Naive thymus-derived CD4-positive, alpha-beta T cell (primary cell): ENCODE measurements around the gene POU6F2. TPM values are rescaled to one million over a fixed set of nuclear protein-coding genes. Genes with fewer than 3 reads are reported as not detected.

Source experiments
- ATAC-seq: fragments of 150-1000 bp; cut with Tn5 transposase; 2 replicates; pipeline ENCODE4 v1.10.0; 2021; ENCODE audit warnings: mild to moderate bottlenecking, moderate library complexity
- CTCF ChIA-PET: fragments of 350-600 bp; sonication (Branson Sonifier 250); formaldehyde crosslinking; loops from one replicate; lab custom pipeline; 2021; ENCODE audit warnings: antibody characterized with exemption; lab: Charles Lee
- POLR2A ChIA-PET: fragments of 350-600 bp; sonication (Branson Sonifier 250); formaldehyde crosslinking; loops from one replicate; lab custom pipeline; 2021; ENCODE audit warnings: antibody characterized with exemption, inconsistent platforms; lab: Charles Lee
- DNase-seq, 9 donors: peaks; one replicate each; pipeline versions ENCODE4 v3.0.0 to v3.0.0-alpha.2; 2020 to 2022; ENCODE audit warnings: mixed read lengths in 1 of 9
- H3K27ac ChIP-seq: one replicate; pipeline ENCODE4 v1.7.0; 2013; ENCODE audit warnings: mild to moderate bottlenecking, low read depth, low read length, moderate library complexity
- H3K27me3 ChIP-seq, 2 donors: one replicate each; pipeline ENCODE4 v1.7.0; 2013; ENCODE audit warnings: low read length in 2 of 2, mild to moderate bottlenecking in 2 of 2, moderate library complexity in 2 of 2; ENCODE audit not compliant: control insufficient read depth in 2 of 2, insufficient read depth in 2 of 2
- H3K36me3 ChIP-seq, 3 experiments: 1 replicate in 2 of 3; 2 replicates in 1 of 3; pipeline ENCODE4 v1.7.0; 2013; ENCODE audit warnings: low read length in 3 of 3, mild to moderate bottlenecking in 3 of 3, moderate library complexity in 1 of 3; ENCODE audit not compliant: insufficient read depth in 3 of 3, control insufficient read depth in 2 of 3
- H3K4me1 ChIP-seq, 2 donors: one replicate each; pipeline ENCODE4 v1.7.0; 2013; ENCODE audit warnings: low read length in 2 of 2, mild to moderate bottlenecking in 2 of 2, moderate library complexity in 1 of 2; ENCODE audit not compliant: control insufficient read depth in 2 of 2, insufficient read depth in 2 of 2
- H3K4me3 ChIP-seq: 2 replicates; pipeline ENCODE4 v1.7.0; 2013; ENCODE audit warnings: mild to moderate bottlenecking, low read length
- H3K9me3 ChIP-seq, 3 experiments: 1 replicate in 2 of 3; 2 replicates in 1 of 3; pipeline ENCODE4 v1.7.0; 2013; ENCODE audit warnings: low read length in 3 of 3; ENCODE audit not compliant: control insufficient read depth in 2 of 3
- H3K27ac Mint-ChIP-seq, 9 donors: one replicate each; pipeline ENCODE4 v1.8.0; 2020 to 2022; ENCODE audit warnings: mixed read lengths in 9 of 9, mild to moderate bottlenecking in 8 of 9, moderate library complexity in 5 of 9, inconsistent platforms in 2 of 9
- H3K27me3 Mint-ChIP-seq, 5 donors: one replicate each; pipeline ENCODE4 v1.8.0; 2021 to 2022; ENCODE audit warnings: mixed read lengths in 5 of 5, mild to moderate bottlenecking in 1 of 5
- H3K36me3 Mint-ChIP-seq, 5 donors: one replicate each; pipeline ENCODE4 v1.8.0; 2020 to 2022; ENCODE audit warnings: mixed read lengths in 5 of 5, mild to moderate bottlenecking in 3 of 5, inconsistent platforms in 1 of 5
- H3K4me1 Mint-ChIP-seq, 7 donors: one replicate each; pipeline ENCODE4 v1.8.0; 2020 to 2022; ENCODE audit warnings: mixed read lengths in 7 of 7, mild to moderate bottlenecking in 3 of 7, inconsistent platforms in 1 of 7
- H3K4me3 Mint-ChIP-seq, 10 donors: one replicate each; pipeline ENCODE4 v1.8.0; 2020 to 2022; ENCODE audit warnings: mild to moderate bottlenecking in 10 of 10, mixed read lengths in 10 of 10, moderate library complexity in 6 of 10, inconsistent platforms in 2 of 10
- H3K9me3 Mint-ChIP-seq, 11 donors: one replicate each; pipeline ENCODE4 v1.8.0; 2020 to 2022; ENCODE audit warnings: mixed read lengths in 11 of 11, mild to moderate bottlenecking in 4 of 11, inconsistent platforms in 1 of 11, moderate library complexity in 1 of 11
- intact Hi-C, 2 donors: fragments of 100-400 bp; cut with micrococcal nuclease; formaldehyde crosslinking; loops; one replicate each; pipeline ENCODE4 v1.15.1; 2023
- polyA plus RNA-seq, 2 donors: library from polyadenylated mRNA; unstranded; fragments of 300-500 nt; fragmentation: Illumina TruSeq; gene quantifications; one replicate each; pipeline ENCODE4 v1.2.3, GENCODE V29; 2021
- total RNA-seq, 6 experiments: library from RNA in 5 of 6; stranded (reverse) in 5 of 6; gene quantifications; 1 replicate in 5 of 6; 2 replicates in 1 of 6; pipeline ENCODE4 v1.2.3 and lab custom pipeline; 2021 to 2026

The POU6F2 gene
- total and polyA plus RNA-seq, 7 experiments from 2014 or later = 0.24 TPM; not detected in 6

DNA sequence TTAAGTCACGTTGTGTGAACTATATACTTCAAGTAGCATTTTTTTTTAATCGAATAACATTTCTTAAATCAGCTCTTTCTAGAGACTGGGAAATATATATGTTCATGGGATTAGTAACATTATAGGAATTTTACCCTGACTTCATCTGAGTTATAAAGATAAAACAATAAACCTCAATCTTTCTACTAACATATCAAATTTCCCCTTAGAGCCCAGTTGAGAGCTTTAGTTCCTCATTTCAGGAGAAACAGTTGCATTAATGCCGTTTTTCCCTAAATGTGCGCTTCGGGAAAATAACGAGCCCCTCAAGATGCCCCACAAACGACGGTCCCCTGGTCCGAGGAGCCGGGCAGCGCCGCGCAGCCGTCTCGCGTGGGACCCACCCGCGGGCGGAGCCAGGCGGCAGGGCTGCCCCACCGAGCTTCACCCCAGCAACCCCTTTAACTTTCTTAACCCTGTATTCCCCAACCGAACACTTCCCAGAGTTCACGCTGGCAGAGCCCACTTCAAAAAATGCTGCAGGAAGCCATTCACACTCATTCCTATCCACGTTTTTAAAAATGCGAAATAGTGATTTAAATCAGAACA lies 436.0 kb downstream of the POU6F2 start:
- Histone ChIP-seq H3K9me3 (no peaks in the 10 kb centered on the region), H3K27me3 (no peaks in the 10 kb centered on the region), H3K36me3 (no peaks in the 10 kb centered on the region), H3K4me3 (peak overlapping the region; percentile 63), H3K27ac (no peak overlapping the region), H3K4me1 (peaks cover 0 to 2% of the 10 kb centered on the region in 2 donors)
- Mint-ChIP-seq H3K27ac (peak overlapping the region in 2 of 9 donors; percentile 1 to 7), H3K9me3 (peaks cover 0 to 5% (median 0%) of the 10 kb centered on the region in 11 donors), H3K27me3 (peaks cover 25 to 64% (median 40%) of the 10 kb centered on the region in 5 donors), H3K4me1 (peaks cover 4 to 19% (median 9%) of the 10 kb centered on the region in 7 donors), H3K36me3 (no peaks in the 10 kb centered on the region), H3K4me3 (peak overlapping the region; percentile 69 to 89 (median 86))
- DNase-seq (no peak), ATAC-seq (no peak)
- POLR2A ChIA-PET = no interaction called here
- CTCF ChIA-PET = no interaction called here
- intact Hi-C loops = no loop called here

DNA sequence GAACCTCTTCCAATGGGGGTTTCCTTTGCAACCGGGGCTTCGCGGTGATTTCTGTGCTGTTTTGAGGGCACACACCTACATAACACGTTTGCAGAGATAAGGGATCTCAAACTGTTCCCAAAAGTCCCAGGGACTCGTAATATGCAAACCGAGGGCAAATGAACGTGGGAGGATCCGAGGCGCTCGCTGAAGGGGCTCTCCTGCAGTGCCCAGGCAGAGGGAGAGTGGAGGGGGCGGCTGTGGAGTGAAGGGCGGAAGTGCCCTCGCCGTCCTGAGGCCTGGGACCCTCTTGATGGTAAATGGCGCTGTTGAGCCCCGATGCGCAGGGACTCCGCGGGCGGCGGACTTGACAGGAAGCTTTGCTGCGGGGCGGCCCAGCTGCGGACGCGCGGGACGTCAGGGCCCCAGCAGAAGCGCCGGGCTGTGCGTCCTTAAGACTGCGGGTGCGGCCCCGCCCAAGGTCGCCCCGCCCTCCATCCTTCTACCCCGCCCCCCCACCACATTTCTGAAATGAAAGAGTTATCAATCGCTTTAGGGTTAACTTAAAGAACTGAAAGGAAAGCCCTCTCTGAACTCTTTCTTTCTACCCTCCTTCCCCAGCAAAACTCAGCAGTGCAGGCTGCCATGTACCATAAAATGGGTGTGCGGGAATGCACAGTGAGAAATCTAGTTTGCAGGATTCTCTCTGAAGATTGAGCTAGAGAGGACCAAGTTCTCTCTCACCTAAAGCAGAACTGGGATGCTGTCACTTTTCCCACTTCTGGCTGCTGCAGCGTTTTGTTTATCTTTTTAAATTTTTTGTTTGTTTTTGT lies 436.7 kb downstream of the POU6F2 start:
- Histone ChIP-seq H3K4me3 (peak overlapping the region; percentile 63), H3K27me3 (no peaks in the 10 kb centered on the region), H3K36me3 (no peaks in the 10 kb centered on the region), H3K4me1 (peaks cover 0 to 2% of the 10 kb centered on the region in 2 donors), H3K27ac (no peak overlapping the region), H3K9me3 (no peaks in the 10 kb centered on the region)
- Mint-ChIP-seq H3K36me3 (no peaks in the 10 kb centered on the region), H3K4me1 (peaks cover 4 to 19% (median 9%) of the 10 kb centered on the region in 7 donors), H3K9me3 (peaks cover 0 to 5% (median 0%) of the 10 kb centered on the region in 11 donors), H3K27ac (peak overlapping the region in 3 of 9 donors; percentile 1 to 46 (median 7)), H3K27me3 (peaks cover 25 to 64% (median 40%) of the 10 kb centered on the region in 5 donors), H3K4me3 (peak overlapping the region; percentile 69 to 89 (median 86))
- ChIA-PET CTCF (no interaction called here), POLR2A (no interaction called here)
- DNase-seq (peak in 7 of 9 donors; percentile 7 to 46 (median 25)), ATAC-seq (peak; percentile 77)
- intact Hi-C loops = no loop called here

DNA sequence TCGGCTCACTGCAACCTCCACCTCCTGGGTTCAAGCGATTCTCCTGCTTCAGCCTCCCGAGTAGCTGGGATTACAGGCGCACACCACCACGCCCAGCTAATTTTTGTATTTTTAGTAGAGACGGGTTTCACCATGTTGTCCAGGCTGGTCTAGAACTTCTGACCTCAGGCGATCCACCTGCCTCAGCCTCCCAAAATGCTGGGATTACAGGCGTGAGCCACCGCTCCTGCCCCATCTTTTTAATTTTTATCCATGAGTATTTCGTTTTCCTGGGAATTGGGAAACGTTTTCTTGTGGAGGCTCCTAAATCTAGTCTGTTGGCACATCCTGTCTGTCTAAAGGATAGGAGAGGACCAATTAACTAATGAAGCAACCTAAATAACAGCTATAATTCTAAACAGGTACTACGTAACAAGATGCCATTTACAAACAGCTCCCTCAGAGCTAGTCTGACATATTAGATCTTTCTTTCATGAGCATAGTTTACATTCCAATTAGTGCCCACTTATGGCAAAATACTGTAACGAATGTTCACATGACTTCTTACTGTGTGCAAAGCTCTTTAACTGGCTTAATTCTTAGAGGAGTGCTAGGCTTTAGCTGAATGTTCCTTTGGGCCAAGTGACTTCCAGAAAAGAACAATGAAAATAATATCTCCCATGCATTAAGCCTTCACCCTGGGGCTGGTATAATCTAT lies 437.5 kb downstream of the POU6F2 start:
- no peak for DNase-seq
- no peak overlapping the region for H3K27ac ChIP-seq
- POLR2A ChIA-PET = no interaction called here
- H3K9me3 Mint-ChIP-seq = peaks cover 0 to 5% (median 0%) of the 10 kb centered on the region in 11 donors
- CTCF ChIA-PET = no interaction called here
- peaks cover 0 to 2% of the 10 kb centered on the region in 2 donors for H3K4me1 ChIP-seq
- H3K36me3 Mint-ChIP-seq = no peaks in the 10 kb centered on the region
- peaks cover 4 to 19% (median 9%) of the 10 kb centered on the region in 7 donors for H3K4me1 Mint-ChIP-seq
- no peak for ATAC-seq
- H3K9me3 ChIP-seq = no peaks in the 10 kb centered on the region
- no peaks in the 10 kb centered on the region for H3K27me3 ChIP-seq
- H3K4me3 Mint-ChIP-seq = peak overlapping the region; percentile 52 to 89 (median 84)
- H3K36me3 ChIP-seq = no peaks in the 10 kb centered on the region
- no peak overlapping the region for H3K4me3 ChIP-seq
- peaks cover 25 to 63% (median 40%) of the 10 kb centered on the region in 5 donors for H3K27me3 Mint-ChIP-seq
- H3K27ac Mint-ChIP-seq = no peak overlapping the region
- intact Hi-C loops = no loop called here

DNA sequence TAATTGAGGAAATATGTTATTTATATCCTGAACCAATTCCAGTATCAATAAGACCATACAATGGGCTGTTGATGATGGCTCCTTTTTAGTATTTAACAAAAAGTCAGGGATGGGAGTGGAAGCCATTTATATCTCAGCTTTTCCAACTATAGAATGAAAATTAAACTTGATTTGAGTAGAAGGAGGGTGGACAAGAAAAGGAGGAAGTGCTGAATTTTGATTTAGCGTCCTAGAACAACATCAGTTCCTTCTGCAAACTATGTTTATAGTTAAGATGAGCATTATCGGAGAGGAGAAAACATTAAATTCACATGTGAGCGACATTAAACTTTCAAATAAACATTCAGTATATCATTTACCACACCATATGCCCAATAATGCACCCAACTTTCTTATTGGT lies 439.2 kb downstream of the POU6F2 start:
- no peaks in the 10 kb centered on the region for H3K36me3 ChIP-seq
- peaks cover 0 to 5% (median 0%) of the 10 kb centered on the region in 11 donors for H3K9me3 Mint-ChIP-seq
- peaks cover 0 to 2% of the 10 kb centered on the region in 2 donors for H3K27me3 ChIP-seq
- peaks cover 4 to 19% (median 9%) of the 10 kb centered on the region in 7 donors for H3K4me1 Mint-ChIP-seq
- CTCF ChIA-PET = no interaction called here
- no peak overlapping the region for H3K27ac ChIP-seq
- H3K9me3 ChIP-seq = no peaks in the 10 kb centered on the region
- ATAC-seq (no peak), DNase-seq (no peak)
- H3K4me1 ChIP-seq = peaks cover 0 to 2% of the 10 kb centered on the region in 2 donors
- POLR2A ChIA-PET = no interaction called here
- intact Hi-C loops = no loop called here
- peaks cover 27 to 49% (median 42%) of the 10 kb centered on the region in 5 donors for H3K27me3 Mint-ChIP-seq
- H3K36me3 Mint-ChIP-seq = no peaks in the 10 kb centered on the region
- no peak overlapping the region for H3K27ac Mint-ChIP-seq
- H3K4me3 ChIP-seq = no peak overlapping the region
- no peak overlapping the region for H3K4me3 Mint-ChIP-seq

DNA sequence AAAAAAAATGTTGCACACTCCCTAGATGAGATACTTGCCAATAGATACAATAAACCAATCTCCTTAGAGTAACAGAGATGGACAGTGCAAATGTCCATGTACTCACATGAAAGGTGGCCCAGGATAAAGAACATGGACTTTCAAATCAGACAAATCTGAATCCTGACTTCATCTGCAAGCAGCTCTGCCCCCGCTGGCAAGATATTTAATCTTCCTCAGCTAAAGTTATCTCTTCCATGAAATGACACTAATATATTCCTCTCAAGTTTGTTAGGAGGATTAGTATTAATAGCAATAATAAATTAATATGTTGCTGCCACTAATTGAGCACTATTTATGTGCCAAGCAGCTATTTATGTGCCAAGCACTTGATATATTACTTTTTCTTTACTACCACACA lies 439.9 kb downstream of the POU6F2 start:
- peaks cover 4 to 19% (median 9%) of the 10 kb centered on the region in 7 donors for H3K4me1 Mint-ChIP-seq
- DNase-seq (no peak), ATAC-seq (no peak)
- H3K27me3 Mint-ChIP-seq = peaks cover 33 to 57% (median 45%) of the 10 kb centered on the region in 5 donors
- Histone ChIP-seq H3K4me3 (no peak overlapping the region), H3K27ac (no peak overlapping the region), H3K4me1 (peaks cover 0 to 2% of the 10 kb centered on the region in 2 donors), H3K9me3 (no peaks in the 10 kb centered on the region), H3K36me3 (no peaks in the 10 kb centered on the region), H3K27me3 (peaks cover 0 to 2% of the 10 kb centered on the region in 2 donors)
- no peak overlapping the region for H3K4me3 Mint-ChIP-seq
- ChIA-PET CTCF (no interaction called here), POLR2A (no interaction called here)
- no peak overlapping the region for H3K27ac Mint-ChIP-seq
- intact Hi-C loops = no loop called here
- no peaks in the 10 kb centered on the region for H3K36me3 Mint-ChIP-seq
- peaks cover 0 to 5% (median 0%) of the 10 kb centered on the region in 11 donors for H3K9me3 Mint-ChIP-seq

DNA sequence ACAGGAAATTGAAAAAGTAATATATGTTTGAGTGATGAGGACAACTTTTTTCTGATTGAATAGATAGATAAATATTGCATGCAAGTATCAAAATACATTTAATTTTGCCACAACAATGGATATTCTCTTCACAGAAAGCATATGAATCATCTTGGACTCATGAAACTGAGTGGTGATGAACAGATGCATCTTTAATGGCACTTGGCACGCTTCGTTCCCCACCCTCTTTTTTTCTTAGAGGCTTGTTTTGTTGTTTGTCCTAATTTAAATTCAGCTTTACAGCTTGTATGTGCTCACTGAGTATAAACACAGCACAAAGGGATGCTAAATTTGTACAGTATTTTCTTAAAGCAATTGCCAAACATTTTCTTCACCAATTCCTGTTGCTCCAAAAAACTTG lies 443.5 kb downstream of the POU6F2 start:
- no peaks in the 10 kb centered on the region for H3K9me3 ChIP-seq
- POLR2A ChIA-PET = no interaction called here
- DNase-seq = no peak
- H3K4me1 Mint-ChIP-seq = no peaks in the 10 kb centered on the region
- H3K4me3 Mint-ChIP-seq = no peak overlapping the region
- intact Hi-C loops = no loop called here
- no peak overlapping the region for H3K27ac Mint-ChIP-seq
- no peaks in the 10 kb centered on the region for H3K36me3 ChIP-seq
- peaks cover 0 to 2% of the 10 kb centered on the region in 2 donors for H3K27me3 ChIP-seq
- peaks cover 0 to 2% (median 0%) of the 10 kb centered on the region in 11 donors for H3K9me3 Mint-ChIP-seq
- H3K4me3 ChIP-seq = no peak overlapping the region
- H3K4me1 ChIP-seq = no peaks in the 10 kb centered on the region
- peaks cover 19 to 43% (median 28%) of the 10 kb centered on the region in 5 donors for H3K27me3 Mint-ChIP-seq
- ATAC-seq = no peak
- CTCF ChIA-PET = no interaction called here
- H3K36me3 Mint-ChIP-seq = no peaks in the 10 kb centered on the region
- H3K27ac ChIP-seq = no peak overlapping the region
